ENCODE measurements around the gene GALNTL6. TPM values are rescaled to one million over a fixed set of nuclear protein-coding genes. Genes with fewer than 3 reads are reported as not detected.

Gene GALNTL6
- total RNA-seq, 2 donors from 2014 or later = 0.08 TPM; not detected in 1

DNA sequence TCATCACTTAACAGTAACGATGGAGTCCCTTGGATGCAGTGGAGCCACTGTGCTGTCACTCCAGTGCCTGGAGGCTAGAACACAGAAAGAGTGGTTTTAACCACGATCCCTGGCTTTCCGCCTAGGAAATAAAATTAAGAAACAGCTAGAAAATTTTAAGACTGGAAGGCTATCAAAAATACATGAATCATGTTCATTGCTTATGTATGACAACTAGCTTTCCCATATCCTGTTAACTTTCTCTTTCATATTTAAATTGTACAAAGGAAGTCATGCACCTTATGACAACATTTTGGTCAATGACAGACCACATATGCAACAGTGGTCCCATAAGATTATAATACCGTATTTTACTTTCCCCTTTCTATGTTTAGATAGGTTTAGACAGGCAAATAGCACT, 115.1 kb downstream of the GALNTL6 start:
- Histone ChIP-seq H3K4me1 (no peaks in the 10 kb centered on the region), H3K4me3 (no peak overlapping the region), H3K36me3 (no peaks in the 10 kb centered on the region), H3K27ac (no peak overlapping the region), H3K9me3 (no peaks in the 10 kb centered on the region), H3K27me3 (no peaks in the 10 kb centered on the region)
- no peak for DNase-seq (ENCODE audit: low spot score)
- TF ChIP-seq, protein P1, sequence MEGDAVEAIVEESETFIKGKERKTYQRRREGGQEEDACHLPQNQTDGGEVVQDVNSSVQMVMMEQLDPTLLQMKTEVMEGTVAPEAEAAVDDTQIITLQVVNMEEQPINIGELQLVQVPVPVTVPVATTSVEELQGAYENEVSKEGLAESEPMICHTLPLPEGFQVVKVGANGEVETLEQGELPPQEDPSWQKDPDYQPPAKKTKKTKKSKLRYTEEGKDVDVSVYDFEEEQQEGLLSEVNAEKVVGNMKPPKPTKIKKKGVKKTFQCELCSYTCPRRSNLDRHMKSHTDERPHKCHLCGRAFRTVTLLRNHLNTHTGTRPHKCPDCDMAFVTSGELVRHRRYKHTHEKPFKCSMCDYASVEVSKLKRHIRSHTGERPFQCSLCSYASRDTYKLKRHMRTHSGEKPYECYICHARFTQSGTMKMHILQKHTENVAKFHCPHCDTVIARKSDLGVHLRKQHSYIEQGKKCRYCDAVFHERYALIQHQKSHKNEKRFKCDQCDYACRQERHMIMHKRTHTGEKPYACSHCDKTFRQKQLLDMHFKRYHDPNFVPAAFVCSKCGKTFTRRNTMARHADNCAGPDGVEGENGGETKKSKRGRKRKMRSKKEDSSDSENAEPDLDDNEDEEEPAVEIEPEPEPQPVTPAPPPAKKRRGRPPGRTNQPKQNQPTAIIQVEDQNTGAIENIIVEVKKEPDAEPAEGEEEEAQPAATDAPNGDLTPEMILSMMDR (IDR thresholded peaks at IDR 0.05) = no peak

DNA sequence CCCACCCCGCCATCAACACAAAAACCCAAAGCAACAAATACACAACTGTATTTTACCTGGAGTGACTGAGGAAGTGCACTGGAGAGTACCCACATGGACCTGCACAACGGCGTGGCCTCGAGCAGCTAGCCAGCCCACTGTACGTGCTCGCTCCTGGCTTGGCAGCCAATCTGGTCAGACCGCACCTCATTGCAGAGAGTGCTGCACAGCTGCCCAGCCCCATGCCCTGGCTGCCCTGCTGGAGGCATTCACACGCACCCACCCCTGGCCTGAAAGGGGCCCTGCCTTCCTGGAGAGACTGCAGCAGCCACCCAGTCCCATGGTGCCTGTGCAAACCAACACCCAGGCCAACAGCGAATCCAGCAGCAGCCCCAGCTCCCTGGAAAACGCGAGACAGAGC, 116.3 kb downstream of the GALNTL6 start:
- H3K4me1 ChIP-seq = no peaks in the 10 kb centered on the region
- DNase-seq (ENCODE audit: low spot score) = no peak
- no peaks in the 10 kb centered on the region for H3K9me3 ChIP-seq
- TF ChIP-seq, protein P1 (IDR thresholded peaks at IDR 0.05) = no peak
- no peaks in the 10 kb centered on the region for H3K36me3 ChIP-seq
- H3K4me3 ChIP-seq = no peak overlapping the region
- H3K27ac ChIP-seq = no peak overlapping the region
- no peaks in the 10 kb centered on the region for H3K27me3 ChIP-seq

DNA sequence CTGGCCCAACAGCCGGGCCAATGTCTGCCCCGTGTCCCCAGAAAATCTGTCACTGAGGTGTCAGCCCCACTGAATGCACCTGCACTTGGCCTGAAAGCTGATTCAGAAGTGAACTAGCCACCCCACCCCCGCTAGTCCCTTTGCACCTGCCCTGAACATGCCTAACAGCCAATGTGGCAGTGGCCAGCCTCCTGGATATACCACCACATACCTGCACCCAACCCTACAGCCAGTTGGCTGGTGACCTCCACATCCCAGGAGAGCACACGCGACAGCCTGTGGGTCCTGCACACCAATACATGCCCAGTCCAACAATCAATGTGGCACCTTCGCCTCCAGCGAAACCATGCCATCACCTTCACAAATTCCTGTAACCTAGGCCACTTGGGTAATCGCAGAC, 116.7 kb downstream of the GALNTL6 start:
- TF ChIP-seq, protein P1 (IDR thresholded peaks at IDR 0.05) = no peak
- H3K27me3 ChIP-seq = no peaks in the 10 kb centered on the region
- no peaks in the 10 kb centered on the region for H3K36me3 ChIP-seq
- no peak overlapping the region for H3K4me3 ChIP-seq
- H3K27ac ChIP-seq = no peak overlapping the region
- H3K9me3 ChIP-seq = no peaks in the 10 kb centered on the region
- H3K4me1 ChIP-seq = no peaks in the 10 kb centered on the region
- DNase-seq (ENCODE audit: low spot score) = no peak

- TF ChIP-seq, protein P1 (IDR thresholded peaks at IDR 0.05) = no peak
- Histone ChIP-seq H3K27ac (no peak overlapping the region), H3K4me1 (no peaks in the 10 kb centered on the region), H3K36me3 (no peaks in the 10 kb centered on the region), H3K27me3 (no peaks in the 10 kb centered on the region), H3K4me3 (no peak overlapping the region), H3K9me3 (no peaks in the 10 kb centered on the region)
- no peak for DNase-seq (ENCODE audit: low spot score)
Measured at GRCh38 chr4:171932238-171932637, 119.0 kb downstream of the GALNTL6 start.

DNA sequence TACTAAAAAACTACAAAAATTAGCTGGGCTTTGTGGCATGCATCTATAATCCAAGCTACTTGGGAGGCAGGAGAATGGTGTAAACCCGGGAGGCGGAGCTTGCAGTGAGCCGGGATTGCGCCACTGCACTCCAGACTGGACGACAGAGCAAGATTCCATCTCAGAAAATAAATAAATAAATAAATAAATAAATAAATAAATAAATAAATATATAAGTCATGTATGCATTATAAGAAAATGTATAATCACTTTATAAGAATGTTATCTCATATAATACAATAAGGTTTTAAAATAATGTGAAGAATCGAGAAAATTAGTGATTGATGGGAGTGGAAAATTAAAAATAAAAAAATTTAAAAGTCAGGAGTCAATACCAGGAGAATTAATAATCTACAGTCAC, 127.5 kb downstream of the GALNTL6 start:
- Histone ChIP-seq H3K36me3 (no peaks in the 10 kb centered on the region), H3K27me3 (no peaks in the 10 kb centered on the region), H3K4me3 (no peak overlapping the region), H3K4me1 (no peaks in the 10 kb centered on the region), H3K9me3 (no peaks in the 10 kb centered on the region), H3K27ac (no peak overlapping the region)
- TF ChIP-seq, protein P1 (IDR thresholded peaks at IDR 0.05) = no peak
- DNase-seq (ENCODE audit: low spot score) = no peak

- H3K4me1 ChIP-seq = no peaks in the 10 kb centered on the region
- TF ChIP-seq, protein P1 (IDR thresholded peaks at IDR 0.05) = no peak
- no peaks in the 10 kb centered on the region for H3K27me3 ChIP-seq
- H3K9me3 ChIP-seq = no peaks in the 10 kb centered on the region
- no peak for DNase-seq (ENCODE audit: low spot score)
- no peak overlapping the region for H3K4me3 ChIP-seq
- H3K36me3 ChIP-seq = no peaks in the 10 kb centered on the region
- H3K27ac ChIP-seq = no peak overlapping the region
Measured at GRCh38 chr4:171947400-171947799, 134.2 kb downstream of the GALNTL6 start.
